SIG-M5 treated with dmso at 0.1 percent for 504 hours (cell line): ENCODE measurements around the gene MYL5.
"Not testable (repeated sequence)": the region's sequence is repeated elsewhere in the genome, so short reads cannot be mapped to it uniquely, and the experiment has no call there.

ENCODE experiments used
- DNase-seq: peaks from one replicate; lab custom pipeline; 2025; ENCODE audit not compliant: unreplicated experiment; lab: John Stamatoyannopoulos, UW

Gene MYL5

DNA sequence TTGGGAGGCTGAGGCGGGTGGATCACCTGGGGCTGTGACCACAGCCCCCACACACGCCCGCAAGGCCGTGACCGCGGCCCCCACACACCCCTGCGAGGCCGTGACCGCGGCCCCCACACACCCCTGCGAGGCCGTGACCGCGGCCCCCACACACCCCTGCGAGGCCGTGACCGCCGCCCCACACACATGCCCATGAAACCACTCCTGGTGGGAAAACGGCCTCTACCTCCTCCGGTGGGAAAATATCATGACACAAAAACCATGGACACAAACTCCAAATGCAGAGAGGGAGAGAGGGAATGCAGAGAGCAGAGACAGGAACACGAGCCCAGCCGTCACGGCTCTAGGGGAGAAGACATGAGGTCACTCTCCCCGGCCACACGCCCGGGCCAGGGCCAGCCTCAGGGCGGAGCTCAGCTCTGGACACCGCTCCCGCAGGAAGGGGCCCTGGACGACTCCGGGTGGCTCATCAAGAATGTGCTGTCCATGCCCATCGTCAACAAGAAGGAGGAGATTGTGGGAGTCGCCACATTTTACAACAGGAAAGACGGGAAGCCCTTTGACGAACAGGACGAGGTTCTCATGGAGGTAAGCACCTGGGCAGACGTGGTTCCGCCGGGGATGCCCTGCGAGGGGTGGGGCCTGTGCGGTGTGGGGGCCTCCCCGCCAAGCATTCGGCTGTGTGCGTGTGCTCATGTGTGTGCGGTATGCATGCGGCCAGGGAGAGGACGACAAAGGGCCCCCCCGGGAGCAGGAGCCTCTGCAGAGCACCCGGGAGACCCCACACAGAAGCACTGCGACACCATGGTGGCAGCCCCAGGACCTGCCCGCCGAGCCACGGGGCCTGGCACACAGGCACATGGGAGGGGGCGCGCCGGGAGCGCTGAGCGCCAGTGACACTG lies 17.7 kb upstream of the MYL5 start:
- DNase-seq: no peak

DNA sequence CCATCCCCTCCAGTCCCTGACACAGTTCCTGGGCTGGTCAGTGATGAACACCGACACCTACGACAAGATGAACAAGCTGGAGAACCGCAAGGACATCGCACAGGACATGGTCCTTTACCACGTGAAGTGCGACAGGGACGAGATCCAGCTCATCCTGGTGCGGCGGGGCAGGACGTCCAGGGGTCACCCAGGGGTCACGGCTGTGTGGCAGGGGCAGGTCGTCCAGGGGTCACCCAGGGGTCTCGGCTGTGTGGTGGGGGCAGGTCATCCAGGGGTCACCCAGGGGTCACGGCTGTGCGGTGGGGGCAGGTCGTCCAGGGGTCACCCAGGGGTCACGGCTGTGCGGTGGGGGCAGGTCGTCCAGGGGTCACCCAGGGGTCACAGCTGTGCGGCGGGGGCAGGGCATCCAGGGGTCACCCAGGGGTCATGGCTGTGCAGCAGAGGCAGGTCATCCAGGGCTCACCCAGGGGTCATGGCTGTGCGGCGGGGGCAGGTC lies 17.0 kb upstream of the MYL5 start:
- no peak for DNase-seq

DNA sequence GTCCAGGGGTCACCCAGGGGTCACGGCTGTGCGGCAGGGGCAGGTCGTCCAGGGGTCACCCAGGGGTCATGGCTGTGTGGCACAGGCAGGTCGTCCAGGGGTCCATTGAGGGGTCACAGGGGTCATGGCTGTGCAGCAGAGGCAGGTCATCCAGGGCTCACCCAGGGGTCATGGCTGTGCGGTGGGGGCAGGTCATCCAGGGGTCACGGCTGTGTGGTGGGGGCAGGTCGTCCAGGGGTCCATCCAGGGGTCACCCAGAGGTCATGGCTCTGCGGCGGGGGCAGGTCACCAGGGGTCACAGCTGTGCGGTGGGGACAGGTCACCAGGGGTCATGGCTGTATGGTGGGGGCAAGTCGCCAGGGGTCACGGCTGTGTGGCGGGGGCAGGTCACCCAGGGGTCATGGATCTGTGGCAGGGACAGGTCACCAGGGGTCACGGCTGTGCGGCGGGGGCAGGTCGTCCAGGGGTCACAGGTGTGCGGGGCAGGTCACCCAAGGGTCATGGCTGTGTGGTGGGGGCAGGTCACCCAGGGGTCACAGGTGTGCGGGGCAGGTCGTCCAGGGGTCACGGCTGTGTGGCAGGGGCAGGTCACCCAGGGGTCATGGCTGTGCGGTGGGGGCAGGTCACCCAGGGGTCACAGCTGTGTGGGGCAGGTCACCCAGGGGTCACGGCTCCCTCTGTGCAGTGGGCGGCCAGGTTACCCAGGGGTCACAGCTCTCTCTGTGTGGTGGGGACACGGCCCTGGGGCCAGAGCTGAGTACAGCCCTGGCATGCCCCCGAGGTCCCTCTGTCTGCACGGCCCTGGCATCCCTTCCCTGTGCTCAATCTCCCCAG lies 16.3 kb upstream of the MYL5 start:
- DNase-seq: no peak

DNA sequence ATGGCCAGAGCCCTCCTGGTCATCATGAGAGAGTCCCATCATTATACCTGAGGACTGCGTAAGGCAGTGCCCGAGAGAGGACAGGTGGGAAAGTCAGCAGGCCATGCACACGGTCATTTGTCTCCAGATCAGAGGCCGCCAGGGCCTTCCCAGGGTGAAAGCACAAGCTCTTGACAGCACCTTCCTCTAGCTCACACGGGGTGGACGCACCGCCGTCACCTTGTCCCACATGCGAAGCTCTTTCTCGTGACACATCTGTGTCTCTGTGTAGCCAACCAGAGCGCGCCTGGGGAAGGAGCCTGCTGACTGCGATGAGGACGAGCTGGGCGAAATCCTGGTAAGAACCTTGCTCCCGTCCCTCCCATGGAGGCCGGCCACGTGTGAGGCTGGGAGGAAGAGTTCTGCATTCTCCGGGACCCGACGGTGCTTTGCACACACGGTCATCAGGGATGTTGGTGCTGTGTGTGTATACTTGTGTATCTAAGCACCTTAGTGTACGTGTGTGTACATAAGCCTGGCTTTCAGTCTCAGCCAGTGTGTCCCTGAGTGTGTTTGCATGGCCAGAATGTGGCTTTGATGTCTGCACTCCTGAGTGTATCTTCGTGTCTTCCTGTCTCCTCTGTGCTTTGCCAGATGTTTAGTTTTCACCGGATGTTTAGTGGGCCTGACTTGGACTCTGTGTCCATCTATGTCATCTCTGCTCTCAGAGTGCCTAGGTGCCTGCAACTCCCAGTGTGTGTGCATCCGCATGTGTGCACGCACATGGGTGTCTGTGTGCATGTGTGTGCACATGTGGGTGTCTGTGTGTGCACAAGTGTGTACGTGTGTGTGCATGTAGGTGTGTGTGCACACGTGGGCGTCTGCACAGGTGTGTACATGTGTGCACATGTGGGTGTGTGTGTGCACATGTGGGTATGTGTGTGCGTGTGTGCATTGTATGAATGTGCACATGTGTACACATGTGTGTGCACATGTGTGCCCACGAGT lies 15.4 kb upstream of the MYL5 start:
- DNase-seq: no peak

DNA sequence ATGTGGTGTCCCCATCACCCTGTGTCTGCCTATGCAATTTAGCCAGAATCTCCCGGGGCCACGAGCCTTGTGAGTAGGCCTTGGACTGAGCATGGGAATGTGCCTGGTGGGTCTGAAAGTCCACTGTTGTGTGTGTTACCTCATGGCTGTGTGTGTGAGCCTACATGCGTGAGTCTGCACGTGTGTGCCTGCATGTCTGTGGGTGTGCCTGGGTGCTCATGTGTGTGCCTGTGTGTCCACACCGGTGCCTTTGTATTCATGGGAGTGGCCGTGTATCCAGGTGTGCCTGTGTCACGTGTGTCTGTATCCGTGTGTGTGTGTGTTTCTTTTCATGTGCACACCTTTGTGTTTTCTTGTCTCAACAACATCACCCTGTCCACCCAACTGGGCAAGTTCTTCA lies 14.5 kb upstream of the MYL5 start:
- no peak for DNase-seq

DNA sequence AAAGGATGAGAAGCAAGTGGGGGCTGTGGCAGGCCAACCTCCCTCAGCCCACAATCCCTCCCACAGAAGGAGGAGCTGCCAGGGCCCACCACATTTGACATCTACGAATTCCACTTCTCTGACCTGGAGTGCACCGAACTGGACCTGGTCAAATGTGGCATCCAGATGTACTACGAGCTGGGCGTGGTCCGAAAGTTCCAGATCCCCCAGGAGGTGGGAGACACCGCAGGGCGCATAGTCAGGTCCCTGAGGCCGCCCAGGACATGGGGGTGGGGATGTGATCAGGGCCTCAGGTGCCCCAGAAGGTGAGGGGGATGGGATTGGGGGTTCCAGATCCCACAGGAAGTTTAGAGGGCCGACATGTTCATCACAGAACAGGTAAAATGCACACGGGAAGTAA lies 13.9 kb upstream of the MYL5 start:
- DNase-seq: no peak

DNA sequence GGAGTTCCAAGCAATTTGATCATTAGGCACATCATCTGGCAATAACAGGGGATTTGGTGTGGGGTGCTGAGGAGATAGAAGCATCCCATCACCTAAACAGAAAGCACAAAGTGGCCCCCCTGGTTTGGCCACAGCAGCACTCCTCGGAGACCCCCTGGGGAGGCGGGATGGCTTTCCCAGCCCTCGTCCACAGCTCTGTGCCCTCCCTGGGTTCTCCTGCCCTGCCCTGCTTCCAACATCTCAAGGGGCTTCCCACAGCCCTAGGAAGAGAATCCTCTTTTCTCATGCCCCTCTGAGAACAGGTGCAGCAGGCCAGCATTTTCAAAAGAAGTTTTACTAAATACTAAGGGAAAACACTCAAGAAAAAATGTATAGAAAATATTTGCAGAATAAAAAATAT lies 13.1 kb upstream of the MYL5 start:
- no peak for DNase-seq

DNA sequence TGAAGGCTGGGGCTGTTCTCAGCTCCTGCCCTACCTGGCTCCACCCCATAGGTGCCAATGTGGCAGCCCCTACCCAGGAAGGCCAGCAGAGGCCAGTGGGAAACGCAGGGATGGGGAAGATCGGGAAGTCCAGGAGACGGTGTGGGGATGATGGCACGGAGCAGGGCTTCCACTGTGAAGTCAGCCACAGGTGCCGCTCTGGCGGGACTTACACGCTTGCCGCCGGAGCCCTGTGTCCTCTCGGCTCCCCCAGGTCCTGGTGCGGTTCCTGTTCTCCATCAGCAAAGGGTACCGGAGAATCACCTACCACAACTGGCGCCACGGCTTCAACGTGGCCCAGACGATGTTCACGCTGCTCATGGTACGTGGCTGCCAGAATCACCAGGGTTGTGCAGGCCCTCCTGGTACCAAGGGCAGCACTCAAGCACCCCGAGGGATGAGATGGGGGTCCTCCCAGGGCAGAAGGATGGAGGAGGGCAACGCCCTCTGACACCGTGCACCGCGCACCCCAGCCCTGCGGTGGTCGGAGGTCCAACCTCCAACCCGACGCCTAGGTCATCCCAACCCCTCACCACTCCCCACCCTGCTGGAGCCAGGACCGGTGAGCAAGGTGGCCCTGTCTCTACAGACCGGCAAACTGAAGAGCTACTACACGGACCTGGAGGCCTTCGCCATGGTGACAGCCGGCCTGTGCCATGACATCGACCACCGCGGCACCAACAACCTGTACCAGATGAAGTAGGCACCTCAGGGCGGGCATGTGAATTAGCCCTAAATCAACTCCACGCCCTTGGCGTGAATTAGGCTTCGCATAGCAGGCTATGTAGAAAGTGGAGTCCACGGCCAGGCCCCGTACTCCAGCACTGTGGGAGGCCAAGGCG lies 12.2 kb upstream of the MYL5 start:
- DNase-seq: no peak

DNA sequence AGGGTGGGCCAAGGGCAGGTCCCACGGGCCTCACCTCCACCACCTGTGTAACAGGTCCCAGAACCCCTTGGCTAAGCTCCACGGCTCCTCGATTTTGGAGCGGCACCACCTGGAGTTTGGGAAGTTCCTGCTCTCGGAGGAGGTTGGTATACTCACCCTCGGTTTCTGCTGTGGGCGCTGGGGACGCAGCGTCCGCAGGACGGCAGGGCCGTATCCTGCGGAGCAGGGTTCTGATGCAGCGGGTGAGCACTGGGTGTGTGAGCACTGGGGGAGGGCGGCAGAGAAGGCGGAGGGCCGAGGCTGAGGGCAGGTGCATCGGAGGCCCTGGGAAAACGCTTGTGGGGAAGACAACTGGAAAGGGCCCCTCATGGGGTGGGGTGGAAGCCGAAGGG lies 11.3 kb upstream of the MYL5 start:
- no peak for DNase-seq

DNA sequence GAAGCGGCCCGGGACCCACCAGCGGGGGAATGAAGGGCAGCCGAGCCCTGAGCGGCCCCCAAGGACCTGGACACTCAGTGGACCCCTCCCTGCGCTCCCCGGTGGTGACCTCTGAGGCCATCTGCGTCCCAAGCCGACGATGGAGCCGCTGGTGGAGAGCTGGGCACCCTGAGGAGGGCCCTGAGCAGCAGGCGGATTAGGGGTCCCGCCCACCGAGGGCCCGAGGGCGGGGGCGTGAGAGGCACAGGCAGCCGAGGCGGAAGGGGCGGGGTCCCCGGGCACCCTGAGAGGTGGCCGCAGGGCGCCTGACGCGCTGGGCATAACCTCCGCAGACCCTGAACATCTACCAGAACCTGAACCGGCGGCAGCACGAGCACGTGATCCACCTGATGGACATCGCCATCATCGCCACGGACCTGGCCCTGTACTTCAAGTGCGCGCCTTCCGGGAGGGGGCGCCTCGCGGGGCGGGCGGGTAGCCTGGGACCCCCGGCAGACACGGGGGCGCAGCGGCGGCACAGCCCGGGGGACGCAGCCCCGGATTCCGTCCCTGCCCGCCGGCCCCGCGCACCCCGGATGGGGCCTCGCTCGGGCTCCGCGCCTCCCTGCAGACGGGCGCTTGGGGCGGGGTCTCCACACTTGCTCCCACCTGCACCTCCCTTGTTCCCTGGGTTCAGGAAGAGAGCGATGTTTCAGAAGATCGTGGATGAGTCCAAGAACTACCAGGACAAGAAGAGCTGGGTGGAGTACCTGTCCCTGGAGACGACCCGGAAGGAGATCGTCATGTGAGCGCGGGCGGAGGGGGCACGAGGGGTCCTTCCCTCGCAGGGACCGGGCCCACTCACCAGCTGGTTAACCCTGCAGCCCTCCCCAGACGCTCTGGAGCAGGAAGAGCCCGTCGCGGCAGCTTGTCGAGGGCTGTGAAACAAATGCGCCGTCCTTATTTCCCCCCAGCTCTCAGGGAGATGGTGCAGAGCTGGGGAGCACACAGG lies 10.6 kb upstream of the MYL5 start:
- DNase-seq: peak; percentile 47

DNA sequence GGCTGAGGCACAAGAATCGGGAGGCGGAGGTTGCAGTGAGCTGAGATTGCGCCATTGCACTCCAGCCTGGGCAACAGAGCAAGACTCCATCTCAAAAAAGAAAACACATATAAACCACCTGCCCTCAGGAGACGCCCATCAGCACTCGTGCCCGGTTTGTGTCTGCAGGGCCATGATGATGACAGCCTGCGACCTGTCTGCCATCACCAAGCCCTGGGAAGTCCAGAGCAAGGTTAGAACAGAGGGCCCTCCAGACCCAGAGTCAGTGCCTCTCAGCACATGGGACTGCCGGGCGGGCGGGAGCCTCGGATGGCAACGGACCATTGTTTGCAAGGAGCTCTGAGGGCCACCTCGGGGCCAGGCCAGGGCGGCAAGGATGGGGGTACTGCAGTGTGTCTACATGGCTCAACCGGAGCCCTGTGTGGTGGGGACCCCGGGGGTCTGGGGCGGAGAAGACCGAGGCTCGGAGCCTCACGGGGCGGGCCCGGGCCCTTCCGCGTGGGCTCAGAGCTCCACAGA lies 9.6 kb upstream of the MYL5 start:
- DNase-seq: no peak

DNA sequence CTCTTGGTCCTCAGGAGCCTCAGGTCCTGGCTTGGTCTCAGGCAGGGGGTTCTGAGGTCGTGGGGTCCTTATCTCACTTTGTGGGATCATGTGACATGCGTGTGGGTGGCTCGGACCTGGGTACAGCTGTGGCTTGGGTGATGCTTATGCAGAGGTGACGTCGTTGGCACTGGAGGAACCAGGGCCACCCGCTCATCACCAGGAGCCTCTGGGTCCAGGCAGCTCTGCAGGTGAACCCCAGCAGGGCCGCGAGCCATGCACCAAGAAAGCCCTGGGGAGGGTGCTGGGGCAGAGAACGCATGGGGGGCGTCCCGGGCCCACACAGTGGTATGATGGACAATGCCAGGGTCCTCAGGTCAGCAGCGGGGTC lies 9.0 kb upstream of the MYL5 start:
- no peak for DNase-seq

DNA sequence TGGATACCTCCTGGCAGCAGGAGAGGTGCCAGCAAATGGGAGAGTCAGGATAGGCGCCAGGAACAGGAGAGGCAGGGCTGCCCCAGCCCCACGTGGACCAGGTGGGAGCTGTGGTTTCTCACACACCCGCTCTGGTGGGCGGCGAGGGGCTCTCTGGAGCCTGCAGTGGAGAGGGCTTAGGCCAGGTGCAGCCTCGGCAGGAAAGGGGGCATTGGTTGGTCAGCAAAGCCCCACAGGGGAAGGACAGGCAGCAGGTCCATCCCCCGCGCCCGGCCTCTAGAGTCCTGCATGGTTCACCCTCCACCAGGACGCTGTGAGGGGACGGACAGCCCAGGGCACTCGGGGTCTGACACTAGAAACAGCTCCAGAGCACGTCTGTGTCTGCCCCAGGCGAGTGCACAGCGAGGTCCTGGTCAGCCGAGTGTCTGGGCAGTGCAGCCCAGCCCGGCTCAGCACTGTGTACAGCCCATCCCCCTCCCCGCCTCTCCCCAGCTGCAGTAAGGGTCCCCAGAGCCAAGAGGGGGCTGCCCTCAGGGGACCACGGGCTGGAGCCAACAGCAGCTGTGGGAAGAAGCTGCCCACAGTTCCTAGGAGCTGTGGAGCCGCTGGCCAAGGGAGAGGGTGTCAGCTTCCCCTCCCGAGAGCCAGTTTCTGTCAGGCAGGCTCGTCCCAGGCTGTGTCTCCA lies 8.4 kb upstream of the MYL5 start:
- no peak for DNase-seq

DNA sequence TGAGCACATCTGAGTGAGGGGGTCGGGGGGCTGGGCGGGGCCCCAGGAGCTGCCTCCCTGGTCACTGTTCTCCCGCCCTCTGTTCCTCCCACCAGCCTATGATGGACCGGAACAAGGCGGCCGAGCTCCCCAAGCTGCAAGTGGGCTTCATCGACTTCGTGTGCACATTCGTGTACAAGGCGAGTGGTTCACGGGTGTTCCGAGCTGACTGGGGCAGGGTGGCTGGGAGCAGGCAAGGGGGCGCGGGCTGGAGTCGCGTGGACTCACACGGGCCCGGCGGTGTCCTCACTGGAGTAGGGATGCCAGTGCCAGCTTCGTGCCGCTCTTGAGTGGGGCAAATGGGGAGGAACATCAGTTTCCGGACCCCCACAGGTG lies 7.9 kb upstream of the MYL5 start:
- no peak for DNase-seq

DNA sequence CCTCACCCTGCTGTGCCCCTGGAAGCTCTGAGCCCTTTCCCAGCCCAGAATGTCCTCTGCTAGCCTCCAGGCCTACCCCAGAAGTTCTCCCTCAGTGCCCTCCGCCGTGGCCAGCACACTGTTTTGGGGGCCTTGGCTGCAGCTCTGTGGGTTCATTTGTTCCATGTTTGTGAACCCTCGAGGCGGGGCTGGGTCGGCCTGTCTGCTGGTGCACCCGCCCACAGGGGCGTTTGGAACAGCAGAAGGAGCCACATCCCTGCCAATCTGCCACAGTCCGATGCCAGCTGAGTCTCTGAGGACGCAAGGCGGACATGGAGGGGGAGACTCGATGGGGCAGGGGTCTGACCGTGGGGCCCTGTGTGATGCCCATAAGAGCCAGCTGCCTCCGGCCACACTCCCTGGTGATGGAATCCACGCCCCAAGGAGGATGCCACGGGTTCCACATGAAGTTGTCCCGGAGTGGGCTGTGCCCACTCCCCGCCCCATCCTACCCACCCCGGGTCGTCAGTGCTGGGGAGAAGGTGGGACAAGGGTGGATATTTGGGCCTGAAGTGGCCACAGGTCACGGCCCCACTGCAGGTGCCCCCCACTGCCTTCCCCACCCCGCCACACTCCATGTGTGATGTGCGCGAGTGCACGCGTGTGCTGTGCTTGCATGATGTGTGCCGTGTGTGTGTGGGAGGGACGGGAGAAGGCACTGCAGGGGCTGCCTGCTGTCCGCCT lies 7.4 kb upstream of the MYL5 start:
- no peak for DNase-seq

DNA sequence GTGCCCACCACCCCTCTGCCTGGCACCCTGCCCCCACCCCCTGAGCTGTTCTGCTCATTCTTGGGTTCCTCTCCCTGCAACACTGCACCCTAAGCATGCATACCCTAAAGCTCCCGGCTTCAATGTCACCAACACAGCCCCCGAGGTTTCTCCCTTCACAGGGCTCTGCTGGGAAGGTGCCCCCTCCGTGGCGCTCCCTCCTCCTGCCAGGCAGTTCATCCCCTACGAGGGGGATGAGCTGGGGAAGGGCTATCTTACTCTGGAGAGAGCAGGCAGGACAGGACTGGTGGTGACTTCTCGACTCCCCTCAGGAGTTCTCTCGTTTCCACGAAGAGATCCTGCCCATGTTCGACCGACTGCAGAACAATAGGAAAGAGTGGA lies 6.8 kb upstream of the MYL5 start:
- no peak for DNase-seq

DNA sequence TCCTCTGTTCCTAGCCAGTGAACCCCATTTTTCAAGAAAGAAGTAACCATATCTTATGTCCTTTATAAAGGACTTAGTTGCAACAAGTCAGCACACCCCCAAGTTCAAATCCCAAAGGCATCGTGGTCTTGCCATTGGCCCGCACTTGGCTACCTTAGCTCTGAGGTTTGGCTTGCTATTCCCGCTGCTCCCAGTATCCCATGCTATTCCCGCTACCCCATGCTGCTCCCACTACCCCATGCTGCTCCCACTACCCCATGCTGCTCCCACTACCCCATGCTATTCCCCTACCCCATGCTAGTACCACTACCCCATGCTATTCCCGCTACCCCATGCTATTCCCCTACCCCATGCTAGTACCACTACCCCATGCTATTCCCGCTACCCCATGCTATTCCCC lies 6.1 kb upstream of the MYL5 start:
- DNase-seq: not testable (repeated sequence)
